Measurements from ENCODE around the gene TRAT1.

Gene TRAT1

DNA sequence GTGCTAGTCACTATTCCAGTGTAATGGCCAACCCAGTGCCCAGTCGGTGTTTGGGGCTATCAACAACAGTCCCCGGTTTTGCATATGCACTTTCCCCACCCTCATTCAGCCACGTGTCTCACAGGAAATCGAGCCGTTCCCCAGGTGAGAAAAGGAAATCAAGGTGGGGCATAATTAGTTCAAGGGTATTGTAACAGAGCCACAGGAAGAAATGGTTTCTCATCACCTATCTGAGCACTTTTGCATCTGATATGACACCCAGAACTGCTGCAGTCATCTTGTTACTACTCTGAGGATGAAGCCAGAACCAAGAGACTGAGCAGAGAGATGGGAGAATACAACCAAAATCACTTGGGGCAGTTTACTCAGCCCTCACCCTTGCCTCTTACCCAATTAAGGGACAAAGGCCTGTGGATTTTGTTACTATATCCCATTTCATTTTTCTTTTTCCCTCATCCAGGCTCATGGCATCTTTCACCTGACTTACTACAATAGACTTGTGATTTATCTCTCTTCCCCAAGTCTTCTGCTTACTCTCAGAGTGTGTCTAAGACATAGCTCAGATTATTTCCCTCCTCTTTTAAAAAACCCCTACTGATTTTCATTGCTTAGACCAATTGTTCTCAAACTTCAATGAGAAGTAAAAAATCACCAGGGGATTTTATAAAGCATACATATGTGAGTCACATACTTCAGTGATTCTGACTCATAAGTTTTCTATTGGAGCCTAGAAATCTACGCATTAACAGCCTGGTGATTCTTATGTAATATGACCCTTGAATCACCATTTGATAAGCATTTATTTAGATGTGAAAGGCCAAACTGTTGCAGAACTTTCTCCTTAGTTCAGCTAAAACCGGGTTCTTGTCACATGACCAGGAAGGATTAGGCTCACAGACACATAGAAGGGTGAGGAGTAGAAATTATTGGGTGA, 40.5 kb downstream of the TRAT1 start:
- no peak for DNase-seq

- DNase-seq, result no peak
Measured at GRCh38 chr3:108863799-108864135, 41.2 kb downstream of the TRAT1 start.

DNA sequence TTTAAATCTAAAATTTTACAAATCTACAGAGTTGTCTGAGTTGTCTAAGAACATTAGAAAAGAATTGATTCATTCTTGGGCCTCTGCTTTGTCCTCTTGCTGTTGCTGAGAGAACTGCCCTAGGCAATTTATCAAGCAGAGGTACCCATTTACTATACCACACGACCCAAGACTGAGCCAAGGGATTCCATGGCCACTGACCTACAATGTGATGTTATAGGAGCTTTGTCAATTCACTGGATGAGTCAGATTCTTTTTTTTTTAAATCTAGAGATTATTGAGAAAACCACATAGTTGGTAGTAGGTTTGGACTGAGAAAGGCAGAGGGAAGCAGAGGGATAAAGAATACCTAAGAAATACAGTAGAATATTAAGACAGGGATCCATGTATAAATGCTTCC, 55.3 kb downstream of the TRAT1 start:
- no peak for DNase-seq

DNA sequence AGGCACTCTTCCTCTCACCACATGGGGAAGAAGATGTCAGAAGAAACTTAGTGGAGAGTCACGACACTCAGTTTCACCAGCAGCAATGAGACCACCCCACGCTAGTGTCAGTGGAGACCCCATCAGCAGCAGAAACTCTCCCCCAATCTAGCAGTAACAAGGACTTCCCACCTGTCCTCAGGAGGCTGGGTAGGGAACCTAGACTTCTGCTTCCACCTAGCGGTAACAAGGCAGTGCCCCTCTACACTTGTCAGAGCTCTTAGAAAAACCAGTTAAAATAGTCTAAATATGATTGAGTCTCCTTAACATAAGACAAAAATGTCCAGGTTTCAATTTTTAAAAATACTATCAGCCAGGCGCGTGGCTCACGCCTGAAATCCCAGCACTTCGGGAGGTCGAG, 57.3 kb downstream of the TRAT1 start:
- no peak for DNase-seq

GRCh38 chr3:108882762-108883161, 60.2 kb downstream of the TRAT1 start:
- no peak for DNase-seq

GRCh38 chr3:108883373-108883772, 60.8 kb downstream of the TRAT1 start:
- DNase-seq, result no peak

- DNase-seq, result no peak
Measured at GRCh38 chr3:108887121-108887520, 64.5 kb downstream of the TRAT1 start.

DNA sequence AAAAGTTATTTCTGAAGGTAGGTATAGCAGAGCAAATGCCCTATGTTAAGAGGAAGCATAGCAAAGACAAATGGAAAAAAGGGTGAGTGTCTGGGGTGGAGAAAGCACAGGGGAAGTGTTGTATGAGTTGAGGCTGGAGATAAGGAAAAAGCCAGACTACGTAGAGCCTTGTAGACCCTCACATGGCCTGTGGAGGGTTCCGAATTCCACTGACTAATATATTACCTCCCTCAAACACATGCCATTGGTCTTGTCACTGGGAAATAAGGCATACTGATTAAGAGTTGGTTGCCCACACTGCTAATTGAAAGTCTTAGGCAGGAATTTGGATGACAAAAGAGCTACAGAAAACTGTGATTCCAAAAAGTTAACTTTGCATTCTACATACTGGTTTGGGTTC, 65.2 kb downstream of the TRAT1 start:
- no peak for DNase-seq

DNA sequence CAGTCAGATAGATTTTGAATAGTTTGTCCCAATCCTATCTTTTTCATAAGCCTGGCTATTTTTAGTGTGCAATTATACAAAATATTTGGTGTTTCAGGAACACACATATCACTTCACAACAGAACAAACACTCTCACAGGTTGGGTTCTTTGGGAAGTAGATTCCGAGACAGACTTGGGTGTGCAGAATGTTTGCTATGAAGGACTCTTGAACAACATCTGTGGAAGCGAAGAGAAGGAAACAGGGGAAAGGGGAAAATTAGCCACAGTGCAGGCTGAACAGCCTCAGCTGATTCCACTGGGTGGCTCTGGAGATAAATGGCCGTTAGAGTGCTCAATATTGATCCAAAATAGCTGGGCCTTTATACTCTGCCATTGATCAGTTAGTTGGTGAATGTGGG, 69.2 kb downstream of the TRAT1 start:
- DNase-seq, result no peak

GRCh38 chr3:108894981-108895380, 72.4 kb downstream of the TRAT1 start:
- no peak for DNase-seq

- no peak for DNase-seq
Measured at GRCh38 chr3:108897883-108898282, 75.3 kb downstream of the TRAT1 start.

DNA sequence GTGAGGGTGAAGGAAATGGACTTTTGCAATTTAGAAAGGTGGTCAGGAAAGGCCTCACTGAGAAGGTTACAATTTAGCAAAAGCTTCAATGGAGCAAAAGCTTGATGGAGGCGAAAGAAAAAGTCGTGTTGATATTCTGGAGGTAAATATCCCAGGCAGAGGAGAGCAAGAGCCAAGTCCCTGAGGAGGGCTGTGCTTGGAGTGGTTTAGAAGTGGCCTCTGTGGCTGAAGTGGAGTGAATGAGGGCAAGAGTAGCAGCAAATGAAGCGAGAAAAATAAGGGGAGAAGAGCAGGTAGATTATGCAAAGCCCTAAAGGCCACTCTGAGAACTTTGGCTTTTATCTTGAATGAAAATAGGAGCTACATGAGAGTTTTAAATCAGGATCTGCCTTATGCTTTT, 76.9 kb downstream of the TRAT1 start:
- peak in 1 of 2 experiments; percentile 29 for DNase-seq

Data from NCI-H524 (cell line).